NCI-H1694 treated with DMSO at 0.1 percent for 48 hours (cell line): ENCODE measurements around the gene KCTD10.
"Not testable (repeated sequence)": the region's sequence is repeated elsewhere in the genome, so short reads cannot be mapped to it uniquely, and the experiment has no call there.

Experiments used
- DNase-seq: peaks from one replicate; lab custom pipeline; 2025; lab: John Stamatoyannopoulos, UW

The KCTD10 gene

DNA sequence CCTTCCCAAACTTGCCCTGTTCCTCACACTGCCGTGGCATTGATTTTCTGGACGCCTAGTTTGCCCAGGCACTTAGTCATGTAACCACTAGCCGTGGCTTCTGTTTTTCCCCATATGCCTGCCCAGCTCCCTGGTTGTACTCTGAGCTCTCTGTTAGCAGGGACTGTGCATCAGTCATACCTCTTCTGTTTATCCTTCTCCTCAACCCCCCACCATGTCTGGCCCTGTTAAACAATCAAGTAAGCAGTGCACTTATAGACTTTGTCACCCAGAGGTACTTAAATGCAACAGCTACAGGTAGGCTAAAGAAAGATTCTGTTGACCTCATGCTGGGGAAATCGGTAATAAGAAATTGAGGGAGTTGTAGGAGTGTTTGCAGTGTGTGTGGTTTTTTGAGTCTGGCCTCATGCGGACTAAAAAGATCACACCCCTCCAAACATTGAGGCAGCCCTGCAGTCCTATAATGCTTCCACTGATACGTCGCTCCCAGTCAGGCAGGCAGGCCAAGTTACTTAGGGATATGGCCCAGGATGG lies 17.3 kb upstream of the KCTD10 start:
- DNase-seq, result no peak

DNA sequence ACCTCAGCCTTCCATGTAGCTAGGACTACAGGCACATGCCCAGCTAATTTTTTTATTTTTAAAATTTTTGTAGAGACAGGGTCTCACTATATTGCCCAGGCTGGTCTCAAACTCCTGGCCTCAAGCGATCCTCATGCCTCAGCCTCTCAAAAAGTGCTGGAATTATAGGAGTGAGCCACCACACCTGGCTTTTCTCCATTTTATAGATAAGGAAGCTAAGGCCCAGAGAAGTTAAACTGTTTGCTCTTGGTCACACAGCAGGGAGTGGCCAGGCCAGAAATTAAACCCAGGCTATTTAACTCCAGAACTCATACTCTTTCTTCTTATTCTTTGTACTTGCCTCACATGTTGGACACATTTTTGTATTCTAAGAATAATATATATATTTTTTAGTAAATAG lies 16.8 kb upstream of the KCTD10 start:
- no peak for DNase-seq

DNA sequence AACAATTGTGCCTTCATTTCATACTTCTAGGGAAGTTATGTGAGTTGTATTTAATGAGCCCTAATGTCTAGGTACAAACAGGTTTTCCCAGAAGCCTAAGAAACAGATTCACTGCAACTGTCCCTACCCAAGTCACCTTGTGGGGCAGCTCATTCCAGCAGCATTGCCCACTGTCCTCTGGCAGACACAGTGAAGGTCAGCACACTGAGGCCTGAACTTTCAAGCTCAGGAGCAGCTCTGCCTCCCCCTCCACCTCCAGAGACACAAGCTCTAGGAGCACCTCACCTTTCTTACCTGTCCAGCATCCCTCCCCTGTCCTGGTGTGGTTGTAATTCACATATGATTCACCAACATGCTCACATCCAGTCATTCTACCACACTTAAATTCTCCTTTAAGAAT lies 16.0 kb upstream of the KCTD10 start:
- DNase-seq, result no peak

DNA sequence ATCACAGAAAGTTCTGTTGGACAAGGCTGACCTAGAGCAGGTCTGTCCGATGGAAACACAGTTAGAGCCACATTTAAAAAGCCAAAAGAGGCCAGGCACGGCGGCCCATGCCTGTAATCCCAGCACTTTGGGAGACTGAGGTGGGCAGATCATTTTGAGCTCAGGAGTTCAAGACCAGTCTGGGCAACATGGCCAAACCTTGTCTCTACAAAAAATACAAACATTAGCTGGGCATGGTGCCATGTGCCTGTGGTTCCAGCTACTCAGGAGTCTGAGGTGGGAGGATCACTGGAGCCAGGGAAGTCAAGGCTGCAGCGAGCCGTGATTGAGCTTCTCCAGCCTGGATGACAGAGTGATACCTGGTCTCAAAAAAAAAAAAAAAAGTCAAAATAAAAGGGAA lies 15.3 kb upstream of the KCTD10 start:
- no peak for DNase-seq

DNA sequence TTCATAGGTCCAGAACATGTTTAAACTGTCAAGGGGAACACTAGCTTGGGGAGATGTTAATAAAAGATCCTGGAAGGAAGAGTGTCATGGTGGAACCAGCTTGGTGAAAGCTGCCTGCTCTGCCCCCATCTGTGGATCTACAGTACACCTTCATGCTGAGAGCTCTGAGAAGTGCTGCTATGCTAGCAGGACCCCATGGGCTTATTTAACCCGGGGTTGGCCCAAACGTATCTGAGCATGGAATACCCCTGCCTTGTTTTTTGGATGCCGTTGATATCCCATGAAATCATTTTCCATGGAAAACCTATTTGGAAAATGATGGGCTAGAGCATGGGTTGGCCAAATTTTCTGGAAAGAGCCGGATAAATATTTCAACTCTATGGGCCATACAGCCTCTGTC lies 14.6 kb upstream of the KCTD10 start:
- no peak for DNase-seq

DNA sequence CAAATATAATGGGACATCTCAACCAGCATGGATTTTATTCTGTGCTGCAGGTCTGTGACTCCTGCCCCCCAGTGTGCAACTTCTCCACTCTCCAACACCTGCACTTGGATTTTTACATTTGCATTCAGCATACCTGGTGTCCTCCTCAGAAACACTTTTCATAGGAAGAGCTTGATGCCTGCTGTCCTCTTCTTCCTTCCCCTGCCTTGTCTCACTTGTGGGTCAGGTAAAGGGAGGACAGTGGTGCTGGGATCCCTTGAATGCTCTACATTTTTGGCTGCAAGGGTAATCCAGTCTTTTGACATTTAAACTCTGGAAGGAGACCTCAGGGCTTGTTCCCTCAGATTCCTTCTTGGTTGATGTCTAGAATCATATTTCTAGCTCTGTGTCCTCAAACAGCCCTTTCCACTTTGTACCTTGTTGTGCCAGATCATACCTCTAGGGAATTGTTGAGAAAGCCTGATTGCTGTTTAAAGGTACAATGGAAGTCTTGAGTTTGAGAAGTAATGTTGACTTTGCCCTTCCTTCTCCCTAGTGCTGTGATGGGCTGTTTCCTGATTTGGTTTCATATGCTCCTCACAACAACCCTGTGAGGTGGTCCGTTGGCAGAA lies 13.0 kb upstream of the KCTD10 start:
- DNase-seq, result no peak

DNA sequence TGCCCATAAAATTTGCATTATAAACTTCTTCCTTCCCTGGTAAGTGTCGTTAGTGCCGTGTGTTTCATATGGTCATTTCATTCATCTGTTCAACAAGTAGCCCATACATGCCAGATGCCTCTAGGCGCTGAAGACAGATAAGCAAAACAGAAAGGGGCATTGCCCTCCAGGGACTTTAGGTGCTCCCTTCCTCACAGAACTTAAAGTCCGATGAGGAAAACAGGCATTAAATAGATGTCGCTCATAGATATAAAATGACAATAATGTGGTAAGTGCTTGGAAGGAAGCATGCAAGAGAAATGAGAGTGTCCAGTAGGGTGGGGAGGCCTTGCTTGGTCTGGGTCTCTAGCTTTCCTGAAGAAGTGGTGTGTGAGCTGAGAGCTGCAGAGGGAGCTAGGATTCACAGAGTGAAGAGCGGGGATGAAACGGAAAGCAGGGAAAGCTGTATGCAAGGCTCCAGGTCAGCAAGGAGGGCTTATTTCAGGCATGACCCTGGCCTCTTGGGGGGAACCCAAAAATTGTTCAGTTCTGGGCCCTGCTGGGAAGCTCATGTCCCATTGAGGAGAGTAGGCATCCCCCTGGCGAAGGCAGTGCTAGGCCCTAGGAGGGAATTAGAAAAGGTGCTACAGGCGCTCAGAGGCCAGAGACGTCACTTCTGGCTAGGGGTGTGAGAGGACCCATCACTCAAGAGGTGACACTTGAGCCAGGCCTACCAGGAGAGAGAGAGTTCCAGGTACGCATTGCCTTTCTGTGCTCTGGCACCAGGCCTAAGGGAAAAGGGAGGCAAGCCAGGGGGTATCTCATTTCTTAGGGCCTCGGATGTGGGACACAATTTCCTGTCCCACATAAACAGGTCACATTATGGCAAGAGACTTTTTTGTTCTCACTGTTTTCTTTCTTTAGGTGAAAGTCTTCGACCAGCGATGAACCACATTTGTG lies 12.2 kb upstream of the KCTD10 start:
- DNase-seq, result no peak

DNA sequence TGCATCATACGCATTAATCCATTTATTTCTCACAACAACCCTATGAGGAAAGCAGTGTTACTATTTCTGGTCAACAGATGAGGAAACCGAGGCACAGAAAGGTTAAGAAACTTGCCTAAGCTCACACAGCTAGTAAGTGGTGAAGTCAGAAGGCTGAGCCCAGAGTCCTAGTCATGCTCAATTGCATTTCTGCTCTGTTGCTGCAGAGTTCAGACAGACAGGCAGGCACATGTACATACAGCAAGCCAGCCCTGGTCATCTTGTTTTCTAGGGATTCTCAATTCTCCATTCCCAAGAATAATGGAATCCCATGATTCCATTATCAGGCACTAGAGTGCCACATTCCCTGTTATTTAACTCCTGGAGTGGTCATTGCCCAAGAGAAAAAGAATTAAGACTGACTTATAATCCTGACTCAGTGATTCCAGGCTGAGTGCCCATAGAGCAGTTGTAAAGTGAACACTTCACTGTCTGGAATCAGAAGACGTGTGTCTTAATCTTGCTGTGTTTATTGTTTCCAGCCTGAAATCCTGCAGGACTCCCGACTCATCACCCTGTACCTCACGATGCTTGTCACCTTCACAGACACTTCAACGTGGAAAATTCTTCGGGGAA lies 11.1 kb upstream of the KCTD10 start:
- DNase-seq, result no peak

DNA sequence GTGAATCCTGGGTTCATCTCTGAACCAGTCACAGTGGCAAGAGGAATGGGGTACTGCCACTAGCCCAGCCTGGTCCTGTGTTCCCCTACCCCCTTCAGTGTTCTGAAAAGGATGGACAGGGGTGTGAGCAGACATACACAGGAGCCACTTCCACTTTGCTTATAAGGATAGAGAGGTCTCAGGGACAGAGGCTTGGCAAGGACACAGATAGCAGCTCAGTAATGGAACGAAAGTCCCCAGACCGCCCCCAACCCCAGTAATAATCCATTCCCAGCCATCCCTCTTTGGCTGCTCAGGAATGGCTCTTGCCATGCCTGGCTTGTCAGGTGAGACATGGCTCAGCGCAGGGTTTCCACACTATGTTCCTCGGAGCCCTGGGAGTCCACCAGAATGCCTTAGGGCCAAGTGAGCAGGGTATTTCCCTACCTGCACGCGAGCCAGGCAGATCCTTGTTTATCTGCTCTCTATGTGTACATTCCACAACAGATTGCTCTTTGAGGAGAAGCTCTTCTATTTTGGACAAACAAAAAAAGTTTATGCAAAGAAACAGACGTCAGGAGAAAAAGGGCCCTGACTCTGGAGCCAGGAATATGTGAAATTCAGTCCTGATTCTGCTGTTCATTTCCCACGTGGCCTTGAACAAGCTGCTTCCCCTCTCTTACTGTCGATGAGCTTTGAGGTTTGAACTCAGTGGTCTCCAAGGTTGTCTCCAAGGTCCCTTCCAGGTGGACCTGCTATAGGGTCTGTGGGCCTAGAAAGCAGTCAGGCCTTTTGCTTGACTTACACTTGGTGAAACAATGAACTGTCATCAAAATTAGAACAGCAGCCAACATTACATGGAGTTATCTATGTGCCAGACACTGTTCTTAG lies 10.3 kb upstream of the KCTD10 start:
- DNase-seq, result no peak

DNA sequence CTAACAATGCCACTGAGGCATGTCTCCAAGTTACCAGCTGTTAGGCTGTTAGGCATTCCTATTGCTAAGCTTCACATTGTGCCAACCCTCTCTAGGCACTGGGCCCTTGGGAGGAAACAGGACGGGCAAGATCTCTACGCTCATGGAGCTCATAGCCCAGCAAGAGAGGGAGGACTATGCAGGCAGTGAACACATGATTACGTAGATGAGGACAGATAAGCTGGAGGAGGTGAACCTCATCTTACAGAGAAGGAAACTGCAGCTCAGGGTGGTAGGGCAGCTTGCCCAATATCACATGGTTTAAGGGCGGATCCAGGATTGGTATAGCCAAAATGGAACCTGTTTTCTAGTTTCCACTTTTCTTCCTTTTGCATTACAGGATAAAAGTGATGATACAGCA lies 8.1 kb upstream of the KCTD10 start:
- no peak for DNase-seq

DNA sequence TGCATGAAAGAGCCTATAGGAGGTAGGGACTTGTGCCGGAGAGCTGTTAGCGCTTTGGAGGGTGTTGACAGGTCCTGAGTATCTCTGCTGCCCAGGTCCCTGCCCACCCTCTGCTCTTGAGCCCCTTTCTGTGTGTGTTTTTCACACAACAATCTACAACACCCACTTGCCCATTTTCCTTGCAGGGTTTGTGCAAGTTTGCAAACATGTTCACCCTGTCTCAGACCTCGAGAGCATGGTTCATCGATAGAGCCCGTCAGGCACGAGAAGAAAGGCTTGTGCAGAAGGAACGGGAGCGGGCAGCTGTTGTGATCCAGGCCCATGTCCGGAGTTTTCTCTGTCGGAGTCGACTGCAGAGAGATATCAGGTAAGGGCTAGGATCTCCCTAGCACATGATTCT lies 6.2 kb upstream of the KCTD10 start:
- DNase-seq, result no peak

DNA sequence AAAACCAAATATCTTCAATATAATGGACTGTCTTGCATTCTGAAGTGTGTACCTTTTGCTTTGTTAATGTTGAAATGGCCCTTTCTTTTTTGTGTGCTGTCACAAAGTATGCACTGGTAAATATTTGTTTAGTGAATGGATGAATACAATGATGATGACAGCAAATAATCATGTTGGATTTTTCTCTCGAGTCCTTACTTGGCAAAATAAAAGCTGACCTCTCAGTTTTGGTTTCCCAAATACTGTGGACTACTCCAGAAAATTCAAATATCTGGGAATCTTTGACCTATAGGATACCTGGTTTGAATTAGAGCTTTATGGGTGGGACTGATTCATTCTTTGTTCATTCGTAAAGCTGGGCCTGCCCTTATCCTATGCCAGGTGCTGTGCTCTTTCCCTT lies 5.8 kb upstream of the KCTD10 start:
- DNase-seq, result no peak

DNA sequence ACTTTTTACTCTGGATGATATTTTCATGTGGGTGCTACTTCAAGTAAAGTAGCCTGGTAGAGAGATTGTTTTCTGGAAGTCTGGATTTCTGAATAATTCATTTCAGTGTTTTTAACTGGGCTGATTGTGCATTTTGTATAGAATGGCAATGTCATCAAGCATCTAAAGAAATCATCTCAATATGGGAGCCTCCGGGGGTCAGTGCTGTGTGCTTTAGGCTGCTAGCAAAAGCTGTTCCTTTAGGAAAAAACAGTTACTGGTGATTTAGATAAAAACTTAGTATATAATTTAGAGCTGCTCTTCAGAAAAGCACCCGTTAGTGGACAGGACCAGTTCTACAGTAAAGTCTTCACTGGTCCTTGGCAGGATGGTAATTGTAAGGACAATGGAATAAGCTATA lies 5.4 kb upstream of the KCTD10 start:
- no peak for DNase-seq

DNA sequence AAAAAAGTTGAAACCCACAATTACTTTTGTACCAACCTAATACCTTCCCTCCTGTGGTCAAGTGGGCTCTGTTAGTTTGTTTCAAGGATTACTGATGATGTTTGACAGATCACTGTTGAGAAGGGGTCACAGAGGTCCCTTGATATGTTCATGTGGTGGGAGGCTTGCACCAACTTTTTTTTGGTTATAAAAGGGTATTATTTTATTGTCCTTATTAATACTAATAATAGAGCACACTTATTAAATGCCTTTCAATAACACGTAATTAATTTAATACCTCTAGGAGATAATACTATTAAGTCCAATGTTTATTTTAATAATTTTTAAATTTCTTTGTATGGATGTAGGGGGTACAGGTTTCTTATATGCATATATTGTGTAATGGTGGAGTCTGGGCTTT lies 4.8 kb upstream of the KCTD10 start:
- DNase-seq, result no peak

DNA sequence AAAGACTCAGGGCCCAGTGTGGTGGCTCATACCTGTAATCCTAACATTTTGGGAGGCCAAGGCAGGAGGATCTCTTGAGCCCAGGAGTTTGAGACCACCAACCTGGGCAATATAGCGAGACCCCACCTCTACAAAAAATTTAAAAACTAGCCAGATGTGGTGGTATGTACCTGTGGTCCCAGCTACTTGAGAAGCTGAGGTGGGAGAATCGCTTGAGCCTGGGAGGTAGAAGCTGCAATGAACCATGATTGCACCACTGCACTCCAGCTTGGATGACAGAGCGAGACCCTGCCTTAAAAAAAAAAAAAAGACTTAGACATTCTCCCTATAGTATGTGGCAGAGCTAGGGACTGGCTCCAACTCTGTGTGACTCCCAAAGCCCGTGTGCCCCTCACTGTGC lies 3.3 kb upstream of the KCTD10 start:
- no peak for DNase-seq

DNA sequence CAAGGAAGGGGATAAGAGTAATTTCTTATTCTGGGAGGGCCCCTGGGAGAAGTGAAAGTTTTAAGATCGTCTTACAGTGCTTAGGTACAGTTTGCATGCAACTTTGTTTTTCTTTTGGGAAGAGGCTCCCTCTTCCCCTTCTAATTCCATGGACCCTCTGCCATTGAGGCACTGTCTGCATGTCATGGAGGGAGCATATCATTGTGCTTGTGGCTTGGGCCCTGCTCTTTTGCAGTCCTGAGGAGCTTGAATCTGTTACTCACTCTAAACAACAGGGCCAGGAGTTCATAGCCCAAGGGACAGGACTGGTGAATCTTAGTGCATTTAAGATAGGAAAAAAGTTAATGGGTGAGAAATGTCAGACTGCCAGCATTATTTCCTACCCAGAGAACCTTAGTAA lies 2.7 kb upstream of the KCTD10 start:
- DNase-seq, result no peak

DNA sequence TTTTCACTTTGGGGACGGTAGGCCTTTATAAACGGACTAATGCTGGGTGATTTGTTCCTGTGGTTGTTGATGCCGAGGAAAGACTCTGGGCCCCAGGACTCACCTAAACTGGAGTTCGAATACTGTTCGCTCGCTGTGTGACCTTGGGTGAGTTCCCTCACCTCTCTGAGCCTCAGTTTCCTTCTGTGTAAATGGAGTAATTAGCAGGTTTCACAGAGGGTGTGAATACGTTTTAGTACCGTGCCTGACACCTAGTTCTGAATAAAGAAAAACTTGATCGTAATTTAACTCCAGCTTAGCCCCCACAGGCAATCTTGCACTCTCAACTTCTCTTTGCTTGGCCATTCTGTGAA lies 839 bp upstream of the KCTD10 start:
- DNase-seq, result no peak

DNA sequence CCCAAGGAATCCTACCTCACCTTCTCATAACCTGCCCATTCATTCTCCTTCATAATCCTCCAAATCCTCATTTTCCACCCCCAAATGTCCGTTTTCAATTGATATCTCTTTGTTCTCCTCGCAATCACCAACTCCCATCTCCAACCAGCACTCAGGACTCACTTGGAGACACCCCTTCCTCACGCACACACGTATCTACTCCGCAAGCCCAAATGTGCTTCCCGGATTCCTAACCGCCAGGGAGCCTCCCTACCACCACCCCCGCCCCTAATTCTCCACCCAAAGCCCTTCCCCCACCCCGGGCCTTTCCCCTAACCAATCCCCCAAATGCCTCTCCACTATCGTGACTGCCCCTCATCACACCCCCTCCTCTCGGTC lies 304 bp downstream of the KCTD10 start:
- no peak for DNase-seq

DNA sequence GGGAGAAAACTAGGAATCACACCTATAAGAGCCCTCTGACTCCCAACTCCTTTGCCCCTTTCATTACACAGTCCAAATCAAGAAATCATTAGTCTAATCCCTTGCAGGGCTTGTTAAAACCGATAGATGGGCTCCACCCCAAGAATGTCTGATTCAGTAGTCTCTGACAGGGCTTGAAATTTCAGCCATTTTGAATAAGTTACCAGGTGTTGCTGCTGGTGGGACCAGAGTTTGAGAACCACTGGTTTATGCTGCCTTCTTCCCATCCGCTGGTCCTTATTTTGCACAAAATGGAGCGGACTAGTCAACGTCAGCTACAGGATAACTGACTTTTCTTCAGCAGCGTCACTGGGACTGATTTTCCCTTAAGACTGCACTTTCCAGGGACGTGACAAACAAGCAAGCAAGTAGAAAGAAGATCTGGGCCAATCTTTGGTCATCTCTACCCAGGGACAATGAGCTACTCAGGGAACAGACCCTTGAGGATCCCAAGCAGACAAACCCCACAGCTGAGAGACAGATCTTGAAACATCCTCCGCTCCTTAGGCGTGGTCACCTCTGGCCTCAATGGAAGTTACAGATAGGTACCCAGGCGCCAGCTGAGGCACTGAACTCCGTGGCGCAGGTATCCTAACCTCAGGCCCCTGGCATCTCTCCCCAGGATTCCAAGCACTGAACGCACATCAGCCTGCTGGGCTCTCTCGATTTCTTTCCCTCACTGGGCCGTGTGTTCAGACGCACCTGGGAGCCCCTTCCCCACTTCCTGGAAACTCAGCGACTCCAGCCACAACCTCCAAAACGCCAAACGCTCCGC lies 900 bp downstream of the KCTD10 start:
- DNase-seq, result no peak

DNA sequence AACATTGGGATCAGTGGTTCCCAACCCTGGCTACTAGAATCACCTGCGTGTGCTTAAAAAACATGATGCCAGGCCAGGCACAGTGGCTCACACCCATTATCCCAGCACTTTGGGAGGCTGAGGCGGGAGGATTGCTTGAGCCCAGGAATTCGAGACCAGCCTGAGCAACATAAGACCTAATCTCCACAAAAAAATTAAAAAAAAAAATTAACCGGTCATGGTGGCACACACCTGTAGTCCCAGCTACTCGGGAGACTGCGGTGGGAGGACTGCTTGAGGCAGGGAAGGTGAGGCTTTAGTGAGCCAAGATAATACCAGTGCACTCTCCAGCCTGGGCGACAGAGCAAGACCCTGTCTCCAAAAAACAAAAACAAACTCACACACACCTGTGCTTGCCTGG lies 2.0 kb downstream of the KCTD10 start:
- DNase-seq, result no peak

DNA sequence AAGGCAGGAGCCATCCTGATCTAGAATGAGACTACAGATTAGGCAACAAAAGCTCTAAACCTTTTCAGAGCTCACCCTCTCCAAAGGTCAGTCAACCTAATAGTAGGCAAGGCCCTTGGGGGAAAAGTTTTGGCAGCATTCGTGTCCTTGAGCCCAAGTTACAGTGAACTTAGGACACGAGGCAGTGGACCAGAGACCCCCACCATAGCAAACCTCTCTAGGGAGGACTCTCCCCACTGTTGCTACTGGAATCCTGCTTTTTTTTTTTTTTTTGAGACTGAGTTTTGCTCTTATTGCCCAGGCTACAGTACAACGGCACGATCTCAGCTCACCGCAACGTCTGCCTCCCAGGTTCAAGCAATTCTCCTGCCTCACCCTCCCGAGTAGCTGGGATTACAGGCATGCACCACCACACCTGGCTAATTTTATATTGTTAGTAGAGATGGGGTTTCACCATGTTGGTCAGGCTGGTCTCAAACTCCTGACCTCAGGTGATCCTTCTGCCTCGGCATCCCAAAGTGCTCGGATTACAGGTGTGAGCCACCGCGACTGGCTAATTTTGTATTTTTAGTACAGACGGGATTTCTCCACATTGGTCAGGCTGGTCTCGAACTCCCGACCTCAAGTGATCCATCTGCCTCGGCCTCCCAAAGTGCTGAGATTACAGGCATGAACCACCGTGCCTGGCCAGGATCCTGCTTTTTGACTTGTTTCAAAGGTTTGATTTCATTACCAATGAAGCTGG lies 3.4 kb downstream of the KCTD10 start:
- not testable (repeated sequence) for DNase-seq
